ENCODE measurements around the gene ALDH1A2. TPM values are rescaled to one million over a fixed set of nuclear protein-coding genes. Genes with fewer than 3 reads are reported as not detected.
A peak's percentile ranks its signal among the peaks of the same experiment; 100 is the strongest.

The ALDH1A2 gene
- total and polyA plus RNA-seq, 11 donors = 1.9 to 63.3 (median 6.8) TPM

GRCh38 chr15:57925650-57926049 lies 139.9 kb downstream of the ALDH1A2 start:
- TF ChIP-seq POLR2A (IDR thresholded peaks at IDR 0.05) = no peak
- no peak for TF ChIP-seq CTCF (IDR thresholded peaks at IDR 0.05)
- ATAC-seq (no peak), DNase-seq (no peak)
- intact Hi-C loops (cut with DNase I) = no loop called here
- H3K4me1 ChIP-seq = peaks cover 3 to 46% (median 39%) of the 10 kb centered on the region in 12 donors
- no peak overlapping the region for H3K27ac ChIP-seq
- no peaks in the 10 kb centered on the region for H3K9me3 ChIP-seq
- no peaks in the 10 kb centered on the region for H3K36me3 ChIP-seq
- H3K27me3 ChIP-seq = no peaks in the 10 kb centered on the region
- no peak overlapping the region for H3K4me3 ChIP-seq
- WGBS, 4 donors = 97 to 100% (median 99%) methylated on average over 3 of the region's 3 CpGs

GRCh38 chr15:57924598-57924997 lies 140.9 kb downstream of the ALDH1A2 start:
- H3K36me3 ChIP-seq = no peaks in the 10 kb centered on the region
- H3K27me3 ChIP-seq = no peaks in the 10 kb centered on the region
- no peak for DNase-seq
- H3K4me3 ChIP-seq = no peak overlapping the region
- H3K9me3 ChIP-seq = no peaks in the 10 kb centered on the region
- intact Hi-C loops (cut with DNase I) = loop anchor here in 2 of 10 donors (5.0 kb wide), 2 partner anchors 62 to 118 kb away; no protein-coding TSS in a partner anchor
- H3K4me1 ChIP-seq = peaks cover 3 to 54% (median 42%) of the 10 kb centered on the region in 12 donors
- no peak for TF ChIP-seq CTCF (IDR thresholded peaks at IDR 0.05)
- TF ChIP-seq POLR2A (IDR thresholded peaks at IDR 0.05) = no peak
- WGBS, 4 donors = 72 to 84% (median 79%) methylated on average over 3 of the region's 3 CpGs
- H3K27ac ChIP-seq = peak overlapping the region in 5 of 12 donors; percentile 1 to 85 (median 66)
- ATAC-seq = no peak

GRCh38 chr15:57923750-57924149 lies 141.8 kb downstream of the ALDH1A2 start:
- peak overlapping the region; percentile 56 to 86 (median 73) for H3K27ac ChIP-seq
- intact Hi-C loops (cut with DNase I) = loop anchor here in 2 of 10 donors (5.0 kb wide), 2 partner anchors 61 to 119 kb away; no protein-coding TSS in a partner anchor
- WGBS, 4 donors = 21 to 37% (median 29%) methylated on average over 3 of the region's 3 CpGs
- no peaks in the 10 kb centered on the region for H3K27me3 ChIP-seq
- H3K4me3 ChIP-seq = no peak overlapping the region
- no peaks in the 10 kb centered on the region for H3K9me3 ChIP-seq
- DNase-seq (peak in 3 of 5 donors; percentile 23 to 43 (median 24)), ATAC-seq (peak in 3 of 4 donors; percentile 28 to 40 (median 29))
- H3K4me1 ChIP-seq = peaks cover 3 to 55% (median 42%) of the 10 kb centered on the region in 12 donors
- TF ChIP-seq POLR2A (IDR thresholded peaks at IDR 0.05) (no peak), CTCF (IDR thresholded peaks at IDR 0.05) (no peak)
- no peaks in the 10 kb centered on the region for H3K36me3 ChIP-seq

DNA sequence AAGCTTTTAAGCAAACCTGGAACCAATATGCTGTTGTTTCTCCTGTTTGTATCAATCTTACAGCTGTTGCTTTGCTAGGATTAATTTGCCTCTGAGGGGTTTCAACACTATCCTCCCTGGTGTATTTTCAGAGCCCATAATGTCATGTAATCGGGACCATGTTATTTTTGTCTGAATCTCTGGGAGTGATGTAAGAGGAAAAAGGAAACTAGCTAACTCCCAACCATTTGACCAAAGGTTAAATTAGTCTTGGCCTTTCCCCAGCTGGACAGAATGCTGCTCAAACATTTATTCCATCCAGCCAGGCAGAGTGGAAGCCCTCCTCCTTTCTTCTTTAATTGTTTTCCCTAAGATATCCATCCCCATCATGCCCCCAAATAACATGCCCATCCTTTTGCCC lies 142.2 kb downstream of the ALDH1A2 start:
- 0 to 7% (median 0%) methylated on average over 1 of the region's 1 CpG for WGBS, 4 donors
- DNase-seq = peak in 2 of 5 donors; percentile 48 to 69
- H3K4me1 ChIP-seq = peaks cover 3 to 55% (median 42%) of the 10 kb centered on the region in 12 donors
- TF ChIP-seq CTCF (IDR thresholded peaks at IDR 0.05) (no peak), POLR2A (IDR thresholded peaks at IDR 0.05) (no peak)
- H3K36me3 ChIP-seq = no peaks in the 10 kb centered on the region
- peak overlapping the region in 3 of 12 donors; percentile 0 to 14 (median 5) for H3K4me3 ChIP-seq
- peak; percentile 78 to 86 (median 82) for ATAC-seq
- intact Hi-C loops (cut with DNase I) = loop anchor here in 2 of 10 donors (5.0 kb wide), 2 partner anchors 61 to 119 kb away; no protein-coding TSS in a partner anchor
- H3K9me3 ChIP-seq = no peaks in the 10 kb centered on the region
- H3K27ac ChIP-seq = peak overlapping the region; percentile 56 to 86 (median 73)
- H3K27me3 ChIP-seq = no peaks in the 10 kb centered on the region
